ENCODE results near the gene CTRB1. TPM values are rescaled to one million over a fixed set of nuclear protein-coding genes. Genes with fewer than 3 reads are reported as not detected.

The CTRB1 gene
- total and polyA plus RNA-seq, 7 experiments from 2014 or later = not detected

DNA sequence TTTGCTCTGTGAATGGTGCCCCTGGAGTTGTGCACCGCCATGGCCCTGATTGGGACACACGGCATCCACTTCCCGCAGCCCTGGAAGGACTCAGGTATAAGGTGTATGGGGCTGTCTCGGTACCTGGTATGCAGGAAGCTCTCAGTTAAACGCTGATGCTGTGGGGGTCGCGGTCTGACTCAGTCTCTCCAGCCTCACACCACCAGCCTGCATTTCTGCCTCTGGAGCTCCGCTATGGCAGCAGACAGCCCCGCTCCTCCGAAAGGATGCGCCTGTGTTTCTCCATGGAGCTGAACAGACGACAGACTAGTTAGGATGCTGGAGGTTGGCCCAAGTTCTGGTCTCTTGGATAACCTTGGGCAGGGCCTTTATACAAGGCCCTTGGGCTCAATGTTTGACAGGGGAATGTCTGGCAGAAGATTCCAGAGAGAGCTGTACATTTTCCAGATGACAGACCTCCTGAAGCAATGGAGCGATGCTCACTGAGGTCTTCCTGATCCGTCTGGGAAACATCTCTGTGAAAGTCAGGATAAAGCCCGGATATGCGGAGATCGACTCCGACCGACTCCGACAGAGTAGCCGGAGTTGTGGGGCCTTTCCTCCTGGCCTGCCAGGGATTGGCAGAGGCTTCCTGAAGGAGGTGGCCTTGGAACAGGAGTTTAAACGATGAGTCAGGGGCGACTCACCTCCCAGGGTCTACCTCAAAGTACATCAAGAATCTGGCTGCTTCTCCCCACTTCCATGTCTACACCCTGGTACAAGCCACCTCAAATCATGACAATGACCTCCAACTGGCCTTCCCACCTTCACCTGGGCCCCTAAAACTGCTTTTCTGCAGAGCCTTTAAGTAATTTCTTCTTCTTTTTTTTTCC, 54.5 kb downstream of the CTRB1 start:
- peaks cover 0 to 6% (median 0%) of the 10 kb centered on the region in 7 donors for H3K4me1 Mint-ChIP-seq
- no peak overlapping the region for H3K27ac Mint-ChIP-seq
- H3K27me3 Mint-ChIP-seq = peaks cover 5 to 47% (median 23%) of the 10 kb centered on the region in 5 donors
- intact Hi-C loops (cut with micrococcal nuclease) = no loop called here
- H3K9me3 Mint-ChIP-seq = peaks cover 0 to 1% (median 0%) of the 10 kb centered on the region in 11 donors
- H3K36me3 Mint-ChIP-seq = no peaks in the 10 kb centered on the region
- ATAC-seq (no peak), DNase-seq (no peak)
- ChIA-PET CTCF (no interaction called here), POLR2A (no interaction called here)
- no peak overlapping the region for H3K4me3 Mint-ChIP-seq
- H3K27me3 ChIP-seq (ENCODE audit: control insufficient read depth in 2 of 2, insufficient read depth in 2 of 2, low read length in 2 of 2) = no peaks in the 10 kb centered on the region
- no peak overlapping the region for H3K27ac ChIP-seq (ENCODE audit: low read depth, low read length)
- H3K36me3 ChIP-seq (ENCODE audit: control insufficient read depth in 2 of 3, insufficient read depth in 3 of 3, low read length in 3 of 3) = no peaks in the 10 kb centered on the region
- H3K4me3 ChIP-seq (ENCODE audit: low read length) = no peak overlapping the region
- no peaks in the 10 kb centered on the region for H3K4me1 ChIP-seq (ENCODE audit: control insufficient read depth in 2 of 2, insufficient read depth in 2 of 2, low read length in 2 of 2)
- H3K9me3 ChIP-seq (ENCODE audit: control insufficient read depth in 2 of 3, low read length in 3 of 3) = no peaks in the 10 kb centered on the region

Other genes starting within 250 kb of the CTRB1 start
- 100 to 1,000 TPM in 2 of 5 experiments, 10 to 100 TPM in 3; 82.7 to 130 (median 84.7) TPM for gene WDR59, start 233.9 kb upstream of the CTRB1 start, total RNA-seq
- gene WDR59, start 233.9 kb upstream of the CTRB1 start, polyA plus RNA-seq = 10 to 100 TPM; 11.6 to 13.2 TPM
- 10 to 100 TPM in 1 of 5 experiments, 1 to 10 TPM in 4; 1.8 to 27.9 (median 2.6) TPM for gene ZNRF1, start 220.0 kb upstream of the CTRB1 start, total RNA-seq
- gene ZNRF1, start 220.0 kb upstream of the CTRB1 start, polyA plus RNA-seq = 1 to 10 TPM; 1.2 to 1.4 TPM
- 1 to 10 TPM in 1 of 5 experiments, under 1 TPM in 4; 0.31 to 2.7 (median 0.40) TPM for gene LDHD, start 102.2 kb upstream of the CTRB1 start, total RNA-seq
- gene LDHD, start 102.2 kb upstream of the CTRB1 start, polyA plus RNA-seq = under 1 TPM in 1 of 2 donors, not detected in 1; 0.51 TPM
- 10 to 100 TPM in 3 of 5 experiments, 1 to 10 TPM in 2; 8.6 to 13.4 (median 10.1) TPM for gene ZFP1, start 70.5 kb upstream of the CTRB1 start, total RNA-seq
- 10 to 100 TPM; 20.5 to 22.5 TPM for gene ZFP1, start 70.5 kb upstream of the CTRB1 start, polyA plus RNA-seq
- gene CTRB2, start 11.8 kb upstream of the CTRB1 start, total RNA-seq = not detected
- not detected for gene CTRB2, start 11.8 kb upstream of the CTRB1 start, polyA plus RNA-seq
- not detected for gene BCAR1, start 32.6 kb downstream of the CTRB1 start, total RNA-seq
- not detected for gene BCAR1, start 32.6 kb downstream of the CTRB1 start, polyA plus RNA-seq
- 10 to 100 TPM; 34.9 to 41.4 (median 39.4) TPM for gene CFDP1, start 214.5 kb downstream of the CTRB1 start, total RNA-seq
- 10 to 100 TPM; 36.6 to 42.1 TPM for gene CFDP1, start 214.5 kb downstream of the CTRB1 start, polyA plus RNA-seq
- 10 to 100 TPM; 31.0 to 50.9 (median 46.6) TPM for gene TMEM170A, start 245.7 kb downstream of the CTRB1 start, total RNA-seq
- gene TMEM170A, start 245.7 kb downstream of the CTRB1 start, polyA plus RNA-seq = 10 to 100 TPM; 33.4 to 34.7 TPM